K562 (cell line): ENCODE results near the gene EFCAB3. TPM values are rescaled to one million over a fixed set of nuclear protein-coding genes. Genes with fewer than 3 reads are reported as not detected.

ENCODE experiments used
- ATAC-seq: fragments of 200-7000 bp; cut with Tn5 transposase; 3 replicates; pipeline ENCODE4 v1.9.1; 2020; ENCODE audit warnings: moderate library complexity
- BruUV-seq: library from RNA; stranded (reverse); fragments of 400-500 nt; replicated peaks from 2 replicates; lab custom pipeline; 2021; lab: Mats Ljungman, UMichigan
- CTCF ChIA-PET: fragments of 300-600 bp; formaldehyde crosslinking; extraction: SDS; loops from one replicate; lab custom pipeline; 2021; ENCODE audit warnings: low intra/inter-chr PET ratio; lab: Yijun Ruan, JAX
- POLR2A ChIA-PET: fragments of 300-600, 350-650 bp; sonication (Branson Sonifier 250); formaldehyde crosslinking; extraction: SDS; loops from one replicate; lab custom pipeline; 2021; ENCODE audit warnings: antibody characterized with exemption, inconsistent platforms; lab: Yijun Ruan, JAX
- DNase-seq, 4 experiments: peaks; one replicate each; pipeline versions ENCODE4 v3.0.0 to v3.0.0-alpha.2; 2011 to 2018; ENCODE audit warnings: low spot score in 3 of 4, mixed read lengths in 3 of 4; ENCODE audit errors: extremely low read depth in 1 of 4
- FAIRE-seq: peaks from 2 replicates; lab custom pipeline; 2011; peaks lifted over from hg19 to GRCh38; lab: Jason Lieb, UNC
- H2AFZ ChIP-seq: 2 replicates; pipeline ENCODE4 v1.6.0; 2011; ENCODE audit warnings: low read depth, low read length, control low read depth, inconsistent platforms
- H3K27ac ChIP-seq: fragments of 200-600 bp; 3 replicates; pipeline ENCODE4 v1.8.0; 2011; ENCODE audit warnings: low read depth, mild to moderate bottlenecking, control low read depth, inconsistent platforms, low read length, moderate library complexity, mixed read lengths; ENCODE audit errors: extremely low read depth
- H3K27me3 ChIP-seq, 2 experiments: fragments of 300-600 bp in 1 of 2; 2 replicates in 1 of 2; 3 replicates in 1 of 2; pipeline versions ENCODE4 v1.6.0 to v1.8.0; 2011; ENCODE audit warnings: inconsistent platforms in 2 of 2, low read length in 2 of 2, mild to moderate bottlenecking in 1 of 2, mixed read lengths in 1 of 2, moderate library complexity in 1 of 2; ENCODE audit not compliant: control insufficient read depth in 2 of 2, insufficient read depth in 2 of 2
- H3K36me3 ChIP-seq: fragments of 300-600 bp; 3 replicates; pipeline ENCODE4 v1.8.0; 2011; ENCODE audit warnings: mild to moderate bottlenecking, low read length, inconsistent platforms; ENCODE audit not compliant: control insufficient read depth, insufficient read depth
- H3K4me1 ChIP-seq, 2 experiments: fragments of 200-600 bp in 1 of 2; replicated peaks in 1 of 2; 2 replicates in 1 of 2; 3 replicates in 1 of 2; pipeline versions ENCODE4 v1.5.1 to v1.8.0; 2011; ENCODE audit warnings: inconsistent platforms in 2 of 2, low read length in 2 of 2, mild to moderate bottlenecking in 1 of 2, mixed read lengths in 1 of 2, moderate library complexity in 1 of 2; ENCODE audit not compliant: control insufficient read depth in 2 of 2, insufficient read depth in 2 of 2
- H3K4me2 ChIP-seq: 2 replicates; pipeline ENCODE4 v1.6.1; 2011; ENCODE audit warnings: low read length, control low read depth, inconsistent platforms, mixed read lengths; ENCODE audit not compliant: insufficient read depth
- H3K4me3 ChIP-seq: fragments of 200-600 bp; sonication (generic), shearing (Covaris generic); 2 replicates; pipeline ENCODE4 v1.5.1; 2016; ENCODE audit warnings: control low read depth, inconsistent platforms
- H3K79me2 ChIP-seq: fragments of 200-600 bp; 3 replicates; pipeline ENCODE4 v1.8.0; 2011; ENCODE audit warnings: low read length, inconsistent platforms; ENCODE audit not compliant: control insufficient read depth, insufficient read depth
- H3K9ac ChIP-seq, 2 experiments: 2 replicates each; pipeline versions ENCODE4 v1.6.0 to v1.6.1; 2011; ENCODE audit warnings: low read depth in 2 of 2, low read length in 2 of 2, control low read depth in 1 of 2, inconsistent platforms in 1 of 2, mild to moderate bottlenecking in 1 of 2, mixed read lengths in 1 of 2; ENCODE audit not compliant: insufficient read depth in 1 of 2
- H3K9me1 ChIP-seq: one replicate; pipeline ENCODE4 v1.6.0; 2011; ENCODE audit warnings: inconsistent platforms, mild to moderate bottlenecking, low read length, moderate library complexity; ENCODE audit not compliant: control insufficient read depth, insufficient read depth
- H3K9me3 ChIP-seq: replicated peaks from 2 replicates; pipeline ENCODE4 v1.5.1; 2011; ENCODE audit warnings: low read depth, low read length, inconsistent platforms; ENCODE audit not compliant: control insufficient read depth, insufficient read depth
- H4K20me1 ChIP-seq: replicated peaks from 2 replicates; pipeline ENCODE4 v1.6.1; 2011; ENCODE audit warnings: low read length, inconsistent platforms, mixed read lengths; ENCODE audit not compliant: control insufficient read depth, insufficient read depth
- KAT7 ChIP-seq: sonication (generic); formaldehyde crosslinking; IDR thresholded peaks from 2 replicates; pipeline ENCODE4 v1.8.0; 2022; ENCODE audit warnings: missing genetic modification reagents, mild to moderate bottlenecking, borderline replicate concordance
- SMAD1 ChIP-seq: fragments of 150-350 bp; IDR thresholded peaks from 2 replicates; pipeline ENCODE4 v1.6.1; 2014; ENCODE audit warnings: low read length, low read depth; ENCODE audit not compliant: partially characterized antibody
- TRIM28 ChIP-seq: fragments of 450-650 bp; IDR thresholded peaks from 2 replicates; pipeline ENCODE4 v1.6.1; 2017
- XRCC4 ChIP-seq: IDR thresholded peaks from one replicate; pipeline ENCODE4 v1.6.1; 2011; ENCODE audit not compliant: insufficient read depth, insufficient read length; ENCODE audit errors: extremely low read depth
- ZNF263 ChIP-seq: sonication (generic); formaldehyde crosslinking; IDR thresholded peaks from 2 replicates; pipeline ENCODE4 v1.8.0; 2022; ENCODE audit warnings: mild to moderate bottlenecking, missing genetic modification reagents, borderline replicate concordance
- ZNF561 ChIP-seq: fragments of 450-650 bp; formaldehyde crosslinking; conservative IDR thresholded peaks from 2 replicates; pipeline ENCODE4 v1.4.0; 2020; ENCODE audit warnings: mild to moderate bottlenecking, moderate library complexity
- WGBS: fragments of 100-300 bp; shearing (Covaris generic); methylation state at CpG from one replicate; pipeline ENCODE4 v1.1.6; 2016; ENCODE audit warnings: low coverage, mixed read lengths; ENCODE audit not compliant: insufficient coverage; ENCODE audit errors: missing lambda C conversion rate; 5-methylcytosine and 5-hydroxymethylcytosine counted together
- in situ Hi-C: fragments of 300-500 bp; cut with MboI; formaldehyde crosslinking; loops from 4 replicates; pipeline ENCODE4 v1.15.0; 2018; ENCODE audit warnings: inconsistent platforms, mixed read lengths
- intact Hi-C: fragments of 100-400 bp; cut with micrococcal nuclease; formaldehyde crosslinking; loops from 2 replicates; pipeline ENCODE4 v1.14.2; 2022
- polyA plus RNA-seq, 8 experiments: library from polyadenylated mRNA; depleted of rRNA in 4 of 8; stranded (reverse) in 5 of 8; unstranded in 3 of 8; fragments of >200 nt; fragmentation: Nextera tagmentation in 2 of 8; fragmentation: Illumina TruSeq in 1 of 8; extraction: Ambion mirVana in 2 of 8; extraction: Trizol in 1 of 8; gene quantifications; 2 replicates each; pipeline versions ENCODE4 v1.2.1 to v1.2.3, GENCODE V29; 2011 to 2014; ENCODE audit warnings: inconsistent platforms in 1 of 8, missing spikeins in 1 of 8
- total RNA-seq, 7 experiments: library from RNA; depleted of rRNA in 6 of 7; stranded (reverse); fragments of >200 nt in 6 of 7; fragmentation: Illumina TruSeq in 2 of 7; extraction: Trizol in 2 of 7; gene quantifications; 2 replicates each; pipeline versions ENCODE4 v1.2.1 to v1.2.3, GENCODE V29; 2011 to 2021; ENCODE audit warnings: low replicate concordance in 1 of 7
- TF ChIP-seq, protein P1 (sequence below): sonication (generic); formaldehyde crosslinking; IDR thresholded peaks from 2 replicates; pipeline ENCODE4 v1.8.1; 2023; ENCODE audit warnings: mild to moderate bottlenecking, missing genetic modification reagents
- TF ChIP-seq, protein P2 (sequence below): fragments of 250-450 bp; sonication (Bioruptor Pico); IDR thresholded peaks from 2 replicates; pipeline ENCODE4 v1.4.0; 2020
- TF ChIP-seq, protein P3 (sequence below): fragments of 250-450 bp; sonication (Bioruptor Pico); IDR thresholded peaks from 2 replicates; pipeline ENCODE4 v1.5.0; 2020; ENCODE audit warnings: mild to moderate bottlenecking, borderline replicate concordance

Gene EFCAB3
- total and polyA plus RNA-seq, 9 of the 15 experiments (the other 6 are each of a cell fraction or from before 2014, with no cell fraction given), result not detected

DNA sequence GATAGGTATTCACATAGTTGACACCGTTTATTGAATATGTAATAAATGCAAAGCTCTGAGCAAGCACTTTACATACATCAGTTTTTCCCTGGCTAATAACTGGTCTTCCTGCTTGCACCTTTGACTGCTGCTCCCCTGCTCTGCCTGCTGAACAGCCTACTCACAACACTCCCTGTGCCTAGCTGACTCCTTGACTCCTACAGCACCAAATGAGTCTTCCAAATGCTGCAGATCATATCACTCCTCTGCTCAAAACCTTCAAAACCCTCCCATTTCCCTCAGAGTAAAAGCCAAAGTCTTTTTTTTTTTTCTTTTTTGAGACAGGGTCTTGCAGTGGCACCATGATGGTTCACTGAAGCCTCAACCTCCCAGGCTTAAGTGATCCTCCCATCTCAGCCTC, 18.5 kb downstream of the EFCAB3 start:
- no peak for FAIRE-seq

More for the DNA sequence above, 18.5 kb downstream of the EFCAB3 start:
- DNase-seq, result no peak
- 32% methylated on average over 1 of the region's 1 CpG for WGBS
- TF ChIP-seq, protein P1, sequence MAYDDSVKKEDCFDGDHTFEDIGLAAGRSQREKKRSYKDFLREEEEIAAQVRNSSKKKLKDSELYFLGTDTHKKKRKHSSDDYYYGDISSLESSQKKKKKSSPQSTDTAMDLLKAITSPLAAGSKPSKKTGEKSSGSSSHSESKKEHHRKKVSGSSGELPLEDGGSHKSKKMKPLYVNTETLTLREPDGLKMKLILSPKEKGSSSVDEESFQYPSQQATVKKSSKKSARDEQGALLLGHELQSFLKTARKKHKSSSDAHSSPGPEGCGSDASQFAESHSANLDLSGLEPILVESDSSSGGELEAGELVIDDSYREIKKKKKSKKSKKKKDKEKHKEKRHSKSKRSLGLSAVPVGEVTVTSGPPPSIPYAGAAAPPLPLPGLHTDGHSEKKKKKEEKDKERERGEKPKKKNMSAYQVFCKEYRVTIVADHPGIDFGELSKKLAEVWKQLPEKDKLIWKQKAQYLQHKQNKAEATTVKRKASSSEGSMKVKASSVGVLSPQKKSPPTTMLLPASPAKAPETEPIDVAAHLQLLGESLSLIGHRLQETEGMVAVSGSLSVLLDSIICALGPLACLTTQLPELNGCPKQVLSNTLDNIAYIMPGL, result no peak
- TF ChIP-seq ZNF263 (CRISPR knock-in tag) (no peak), SMAD1 (no peak), TRIM28 (no peak), ZNF561 (CRISPR knock-in tag) (no peak), KAT7 (CRISPR knock-in tag) (no peak), XRCC4 (no peak)
- TF ChIP-seq, protein P2, sequence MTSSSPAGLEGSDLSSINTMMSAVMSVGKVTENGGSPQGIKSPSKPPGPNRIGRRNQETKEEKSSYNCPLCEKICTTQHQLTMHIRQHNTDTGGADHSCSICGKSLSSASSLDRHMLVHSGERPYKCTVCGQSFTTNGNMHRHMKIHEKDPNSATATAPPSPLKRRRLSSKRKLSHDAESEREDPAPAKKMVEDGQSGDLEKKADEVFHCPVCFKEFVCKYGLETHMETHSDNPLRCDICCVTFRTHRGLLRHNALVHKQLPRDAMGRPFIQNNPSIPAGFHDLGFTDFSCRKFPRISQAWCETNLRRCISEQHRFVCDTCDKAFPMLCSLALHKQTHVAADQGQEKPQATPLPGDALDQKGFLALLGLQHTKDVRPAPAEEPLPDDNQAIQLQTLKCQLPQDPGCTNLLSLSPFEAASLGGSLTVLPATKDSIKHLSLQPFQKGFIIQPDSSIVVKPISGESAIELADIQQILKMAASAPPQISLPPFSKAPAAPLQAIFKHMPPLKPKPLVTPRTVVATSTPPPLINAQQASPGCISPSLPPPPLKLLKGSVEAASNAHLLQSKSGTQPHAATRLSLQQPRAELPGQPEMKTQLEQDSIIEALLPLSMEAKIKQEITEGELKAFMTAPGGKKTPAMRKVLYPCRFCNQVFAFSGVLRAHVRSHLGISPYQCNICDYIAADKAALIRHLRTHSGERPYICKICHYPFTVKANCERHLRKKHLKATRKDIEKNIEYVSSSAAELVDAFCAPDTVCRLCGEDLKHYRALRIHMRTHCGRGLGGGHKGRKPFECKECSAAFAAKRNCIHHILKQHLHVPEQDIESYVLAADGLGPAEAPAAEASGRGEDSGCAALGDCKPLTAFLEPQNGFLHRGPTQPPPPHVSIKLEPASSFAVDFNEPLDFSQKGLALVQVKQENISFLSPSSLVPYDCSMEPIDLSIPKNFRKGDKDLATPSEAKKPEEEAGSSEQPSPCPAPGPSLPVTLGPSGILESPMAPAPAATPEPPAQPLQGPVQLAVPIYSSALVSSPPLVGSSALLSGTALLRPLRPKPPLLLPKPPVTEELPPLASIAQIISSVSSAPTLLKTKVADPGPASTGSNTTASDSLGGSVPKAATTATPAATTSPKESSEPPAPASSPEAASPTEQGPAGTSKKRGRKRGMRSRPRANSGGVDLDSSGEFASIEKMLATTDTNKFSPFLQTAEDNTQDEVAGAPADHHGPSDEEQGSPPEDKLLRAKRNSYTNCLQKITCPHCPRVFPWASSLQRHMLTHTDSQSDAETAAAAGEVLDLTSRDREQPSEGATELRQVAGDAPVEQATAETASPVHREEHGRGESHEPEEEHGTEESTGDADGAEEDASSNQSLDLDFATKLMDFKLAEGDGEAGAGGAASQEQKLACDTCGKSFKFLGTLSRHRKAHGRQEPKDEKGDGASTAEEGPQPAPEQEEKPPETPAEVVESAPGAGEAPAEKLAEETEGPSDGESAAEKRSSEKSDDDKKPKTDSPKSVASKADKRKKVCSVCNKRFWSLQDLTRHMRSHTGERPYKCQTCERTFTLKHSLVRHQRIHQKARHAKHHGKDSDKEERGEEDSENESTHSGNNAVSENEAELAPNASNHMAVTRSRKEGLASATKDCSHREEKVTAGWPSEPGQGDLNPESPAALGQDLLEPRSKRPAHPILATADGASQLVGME (CRISPR knock-in tag), result no peak
- TF ChIP-seq, protein P3, sequence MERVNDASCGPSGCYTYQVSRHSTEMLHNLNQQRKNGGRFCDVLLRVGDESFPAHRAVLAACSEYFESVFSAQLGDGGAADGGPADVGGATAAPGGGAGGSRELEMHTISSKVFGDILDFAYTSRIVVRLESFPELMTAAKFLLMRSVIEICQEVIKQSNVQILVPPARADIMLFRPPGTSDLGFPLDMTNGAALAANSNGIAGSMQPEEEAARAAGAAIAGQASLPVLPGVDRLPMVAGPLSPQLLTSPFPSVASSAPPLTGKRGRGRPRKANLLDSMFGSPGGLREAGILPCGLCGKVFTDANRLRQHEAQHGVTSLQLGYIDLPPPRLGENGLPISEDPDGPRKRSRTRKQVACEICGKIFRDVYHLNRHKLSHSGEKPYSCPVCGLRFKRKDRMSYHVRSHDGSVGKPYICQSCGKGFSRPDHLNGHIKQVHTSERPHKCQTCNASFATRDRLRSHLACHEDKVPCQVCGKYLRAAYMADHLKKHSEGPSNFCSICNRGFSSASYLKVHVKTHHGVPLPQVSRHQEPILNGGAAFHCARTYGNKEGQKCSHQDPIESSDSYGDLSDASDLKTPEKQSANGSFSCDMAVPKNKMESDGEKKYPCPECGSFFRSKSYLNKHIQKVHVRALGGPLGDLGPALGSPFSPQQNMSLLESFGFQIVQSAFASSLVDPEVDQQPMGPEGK (CRISPR knock-in tag), result no peak
- H3K4me1 ChIP-seq, result no peaks in the 10 kb centered on the region
- no peaks in the 10 kb centered on the region for H3K9me1 ChIP-seq
- H3K79me2 ChIP-seq, result no peaks in the 10 kb centered on the region
- no peaks in the 10 kb centered on the region for H4K20me1 ChIP-seq
- no peaks in the 10 kb centered on the region for H3K9me3 ChIP-seq
- no peaks in the 10 kb centered on the region for H3K36me3 ChIP-seq
- in situ Hi-C loops (no loop called here), intact Hi-C loops (no loop called here)
- BruUV-seq, result no TSS peak
- ChIA-PET CTCF (no interaction called here), POLR2A (interaction anchor here (1.1 kb wide), 1 partner anchor 15 kb away, joined by 3 read pairs; no protein-coding TSS in a partner anchor)
- no peak overlapping the region for H3K4me3 ChIP-seq
- ATAC-seq, result no peak
- H3K9ac ChIP-seq, result no peak overlapping the region
- no peak overlapping the region for H3K27ac ChIP-seq
- H3K4me2 ChIP-seq, result no peak overlapping the region
- H2AFZ ChIP-seq, result no peak overlapping the region
- H3K27me3 ChIP-seq, result peaks cover 2 to 5% of the 10 kb centered on the region in 2 experiments; a peak in 4 of 5 replicates
